HG03439 (cell line): Measurements from ENCODE around the gene NELFCD.
"Not testable (repeated sequence)": the region's sequence is repeated elsewhere in the genome, so short reads cannot be mapped to it uniquely, and the experiment has no call there.

Source experiments
- ATAC-seq: cut with Tn5 transposase; IDR thresholded peaks from one replicate; pipeline ENCODE4 v1.9.1; 2021; ENCODE audit warnings: mild to moderate bottlenecking, moderate library complexity; ENCODE audit not compliant: unreplicated experiment

Gene NELFCD

GRCh38 chr20:59007665-59008511 is 26.8 kb downstream of the NELFCD start:
- peak; percentile 37 for ATAC-seq

GRCh38 chr20:59008715-59009336 is 27.8 kb downstream of the NELFCD start:
- ATAC-seq: no peak

- no peak for ATAC-seq
Measured at GRCh38 chr20:59010321-59010994, 29.4 kb downstream of the NELFCD start.

DNA sequence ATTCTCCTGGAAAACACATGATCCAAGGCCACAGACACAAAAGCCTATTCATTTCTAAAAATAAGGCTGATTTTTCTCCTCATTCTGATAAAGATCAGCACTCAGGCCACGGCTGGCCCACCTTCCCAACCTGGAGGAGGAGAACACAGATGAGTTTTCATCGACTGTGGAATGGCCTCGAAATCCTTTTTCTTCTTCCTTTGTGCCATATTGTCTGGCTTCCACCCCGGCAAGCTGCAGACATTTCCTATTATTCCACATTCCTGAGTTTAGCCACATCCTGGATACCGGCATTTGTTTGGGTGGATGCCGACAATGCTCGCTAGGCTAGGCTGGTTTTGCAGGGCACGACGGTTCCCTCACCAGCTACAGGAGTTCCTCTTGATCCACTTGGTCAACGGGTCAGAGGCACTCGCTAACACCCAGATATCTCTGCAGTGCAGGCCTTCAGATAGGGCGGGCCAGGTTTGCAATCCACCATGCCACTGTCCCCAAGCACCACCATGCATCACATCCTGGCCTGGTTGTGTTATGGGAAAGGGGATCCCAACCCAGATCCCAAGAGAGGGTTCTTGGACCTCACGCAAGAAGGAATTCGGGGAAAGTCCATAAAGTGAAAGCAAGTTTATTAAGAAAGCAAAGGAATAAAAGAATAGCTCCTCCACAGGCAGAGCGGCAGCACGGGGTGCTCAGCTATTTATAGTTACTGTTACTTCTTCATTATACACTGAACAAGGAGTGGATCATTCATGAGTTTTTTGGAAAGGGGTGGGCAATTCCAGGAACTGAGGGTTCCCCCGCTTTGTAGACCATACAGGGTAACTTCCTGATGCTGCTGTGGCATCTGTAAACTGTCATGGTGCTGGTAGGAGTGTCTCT is 30.2 kb downstream of the NELFCD start:
- ATAC-seq: no peak

DNA sequence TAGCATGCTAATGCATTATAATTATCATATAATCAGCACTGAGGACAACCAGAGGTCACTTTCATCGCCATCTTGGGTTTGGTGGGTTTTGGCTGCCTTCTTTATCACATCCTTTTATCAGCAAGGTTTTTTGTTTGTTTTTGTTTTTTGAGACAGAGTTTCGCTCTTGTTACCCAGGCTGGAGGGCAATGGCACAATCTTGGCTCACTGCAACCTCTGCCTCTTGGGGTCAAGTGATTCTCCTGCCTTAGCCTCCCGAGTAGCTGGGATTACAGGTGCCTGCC is 30.8 kb downstream of the NELFCD start:
- not testable (repeated sequence) for ATAC-seq

DNA sequence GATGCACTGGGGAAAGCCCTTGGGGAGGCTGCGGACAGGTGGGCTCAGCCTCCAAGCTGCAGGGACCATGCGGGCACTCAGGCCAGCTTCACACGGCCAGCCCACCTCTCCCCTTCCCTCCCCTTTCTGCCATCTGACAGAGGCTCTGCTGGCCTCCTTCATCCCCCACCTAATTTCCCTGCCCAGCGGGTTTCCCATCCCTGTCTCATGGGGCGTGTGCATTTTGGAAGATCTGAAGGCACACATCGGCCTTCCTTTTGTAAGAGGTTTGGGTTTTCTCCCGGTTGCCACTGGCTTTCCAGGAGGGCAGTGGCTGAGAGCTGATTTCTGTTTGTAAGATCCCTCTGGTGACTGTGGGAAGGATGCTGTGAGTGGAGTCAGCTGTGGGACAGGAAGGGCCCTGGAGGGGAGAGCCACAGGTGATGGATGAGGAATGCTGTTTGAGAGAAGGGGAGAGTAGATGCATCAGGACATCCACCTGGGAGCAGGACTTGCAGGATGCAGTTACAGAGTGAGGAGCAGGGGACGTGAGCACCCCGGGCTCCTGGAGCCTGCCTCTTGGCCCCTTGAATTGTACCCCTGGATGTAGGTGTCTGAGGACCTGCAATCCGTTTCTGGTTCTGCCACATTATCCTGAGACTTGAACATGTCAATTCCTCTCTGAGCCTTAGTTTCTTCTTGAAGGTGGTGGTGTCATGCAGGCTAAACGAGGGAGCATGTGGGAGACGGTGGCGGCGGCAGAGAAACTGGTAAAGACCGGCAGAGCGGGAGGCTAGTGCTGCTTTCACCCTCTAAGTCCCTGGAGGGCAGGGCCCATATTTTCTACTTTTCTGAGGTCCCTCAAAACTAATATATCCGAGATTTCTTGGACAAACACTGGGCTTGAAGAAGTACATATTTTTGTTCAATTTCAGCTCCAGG is 32.2 kb downstream of the NELFCD start:
- ATAC-seq: no peak

DNA sequence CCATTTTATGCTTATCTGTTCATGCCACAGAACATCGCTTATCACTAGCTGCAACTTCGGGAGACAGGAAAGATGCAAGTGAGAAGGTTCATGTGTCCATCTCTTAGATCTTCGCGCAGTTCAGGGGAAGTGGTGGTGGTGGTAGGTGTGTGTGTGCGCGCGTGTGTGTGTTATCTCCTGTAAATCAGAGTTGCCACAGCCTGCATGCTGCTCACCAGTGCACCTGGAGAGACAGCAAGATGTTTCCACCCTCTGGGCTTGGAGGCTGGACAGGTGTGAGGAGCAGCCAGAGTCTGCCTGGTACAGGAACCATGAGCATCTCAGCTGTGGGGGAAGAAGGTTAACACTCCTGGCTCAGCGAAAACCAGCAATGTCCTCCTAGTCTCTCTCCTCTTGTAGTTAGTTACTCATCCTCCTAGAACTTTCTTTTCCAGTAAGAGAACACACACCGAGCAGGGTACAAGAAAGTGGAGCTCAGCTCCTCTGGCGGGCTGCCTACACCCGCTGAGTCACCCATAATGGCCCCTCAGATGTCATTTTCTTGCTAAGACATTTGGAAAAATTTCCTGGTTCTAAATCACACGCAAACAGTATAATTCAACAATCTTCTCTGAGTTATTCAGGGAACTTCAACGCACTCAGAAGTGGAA is 33.0 kb downstream of the NELFCD start:
- ATAC-seq: no peak

DNA sequence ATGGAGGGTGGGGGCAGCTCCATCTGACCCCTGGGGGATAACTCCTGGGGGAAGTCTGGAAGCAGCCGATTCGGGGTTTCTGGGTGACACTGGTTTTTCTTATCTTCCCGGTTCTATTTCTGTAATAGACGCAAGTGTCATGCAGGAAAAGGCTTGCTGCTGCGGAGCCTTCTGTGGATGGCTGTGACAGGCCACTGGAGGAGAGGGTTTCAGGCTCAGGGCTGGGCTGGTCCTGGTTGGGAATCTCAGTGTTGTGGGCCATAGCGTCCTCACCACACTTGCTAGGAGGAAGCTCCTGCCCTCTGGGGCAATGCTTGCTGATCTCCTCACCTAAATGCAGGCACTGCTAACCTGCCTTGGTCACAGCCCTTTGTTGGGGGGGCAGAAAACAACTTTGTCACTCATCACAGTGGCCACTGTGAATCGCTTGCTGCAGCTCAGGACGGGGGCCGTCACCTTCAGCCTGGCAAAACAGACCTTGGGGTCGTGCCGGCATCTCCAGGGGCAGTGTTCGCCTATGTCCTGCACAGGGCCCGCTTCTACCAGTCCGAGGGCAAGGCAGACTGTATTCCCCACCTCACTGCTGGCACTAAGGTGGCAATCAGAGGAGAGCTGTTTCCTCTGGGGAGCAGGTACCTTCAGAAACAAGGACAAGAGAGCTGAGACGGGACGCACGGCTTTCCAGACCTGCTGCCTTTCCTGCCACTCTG is 33.8 kb downstream of the NELFCD start:
- ATAC-seq: no peak

DNA sequence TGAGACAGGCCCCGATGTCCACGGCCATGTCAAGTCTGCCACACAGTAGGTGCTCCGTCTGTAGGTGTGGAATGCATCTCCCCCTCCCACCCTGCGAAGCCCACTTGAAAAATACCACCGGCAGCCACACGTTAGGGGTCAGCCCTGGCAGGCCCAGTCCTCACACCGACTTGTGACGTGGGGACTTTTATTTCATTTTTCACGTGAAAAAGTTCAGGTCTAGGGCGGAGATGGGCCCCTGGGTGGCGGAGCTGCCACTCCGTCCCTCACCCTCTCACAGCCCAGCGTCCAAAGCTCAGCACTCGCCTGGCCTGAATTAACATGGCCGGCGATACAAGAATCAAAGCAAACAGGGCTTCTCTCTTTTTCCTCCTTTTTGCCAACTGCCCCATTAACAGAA is 34.4 kb downstream of the NELFCD start:
- ATAC-seq: no peak

- no peak for ATAC-seq
Measured at GRCh38 chr20:59015812-59016711, 35.0 kb downstream of the NELFCD start.

GRCh38 chr20:59016795-59017492 is 35.9 kb downstream of the NELFCD start:
- ATAC-seq: no peak

- ATAC-seq: no peak
Measured at GRCh38 chr20:59017493-59018231, 36.6 kb downstream of the NELFCD start.

DNA sequence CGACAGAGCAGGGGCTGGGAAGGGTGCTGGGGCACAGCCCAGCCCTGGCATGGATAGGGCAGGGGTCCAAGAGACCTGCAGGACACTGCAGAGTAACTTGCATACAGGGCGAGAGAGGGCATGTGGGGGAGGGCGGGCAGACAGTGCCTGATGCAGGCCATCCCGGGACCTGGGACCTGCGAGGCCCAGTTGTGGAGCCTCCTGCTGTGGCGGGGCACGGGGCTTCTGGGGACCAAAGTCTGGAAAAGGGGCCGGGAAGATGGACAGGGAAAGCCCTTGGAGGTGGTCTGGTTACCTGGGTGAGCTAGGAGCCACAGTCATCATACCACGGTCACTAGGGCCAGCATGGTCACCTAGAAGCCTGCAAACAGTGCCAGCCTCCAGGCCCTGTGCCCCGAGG is 37.8 kb downstream of the NELFCD start:
- no peak for ATAC-seq

GRCh38 chr20:59019217-59019616 is 38.2 kb downstream of the NELFCD start, which contains the start of gene TUBB1:
Gene TUBB1 (plus strand): TSS chr20:59019429. CDS start chr20:59019523, 94 bp downstream.
- no peak for ATAC-seq

- ATAC-seq: no peak
Measured at GRCh38 chr20:59020938-59021551, 40.0 kb downstream of the NELFCD start.

DNA sequence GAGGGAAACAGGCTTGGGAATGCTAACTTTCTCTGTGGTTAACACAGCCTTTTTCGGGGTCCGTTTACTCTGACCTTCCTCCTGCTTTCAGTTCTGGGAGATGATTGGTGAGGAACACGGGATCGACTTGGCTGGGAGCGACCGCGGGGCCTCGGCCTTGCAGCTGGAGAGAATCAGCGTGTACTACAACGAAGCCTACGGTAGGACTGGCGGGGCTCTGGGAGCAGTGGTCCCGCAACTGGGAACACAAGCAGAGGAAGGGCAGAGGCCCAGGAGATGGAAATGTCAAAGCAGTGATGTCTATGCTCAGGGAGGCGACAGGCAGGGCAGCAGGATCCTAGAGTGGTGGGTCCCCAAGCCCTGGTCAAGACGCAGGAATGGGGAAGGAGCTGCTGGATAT is 41.7 kb downstream of the NELFCD start:
- no peak for ATAC-seq
